HL-60 (cell line): ENCODE results near the gene CNTD1.

Experiments used
- DNase-seq, 2 experiments: peaks; one replicate each; pipeline ENCODE4 v3.0.0-alpha.2; 2010 to 2020; ENCODE audit warnings: low read depth in 1 of 2, low spot score in 1 of 2
- H3K27ac ChIP-seq: fragments of 250-450 bp; sonication (Bioruptor Pico); replicated peaks from 2 replicates; pipeline ENCODE4 v1.5.1; 2020; ENCODE audit warnings: mild to moderate bottlenecking, moderate library complexity
- H3K27me3 ChIP-seq: fragments of 250-450 bp; sonication (Bioruptor Pico); 2 replicates; pipeline ENCODE4 v1.5.1; 2021; ENCODE audit warnings: mild to moderate bottlenecking, moderate library complexity; ENCODE audit not compliant: insufficient read depth, poor library complexity, severe bottlenecking
- H3K4me3 ChIP-seq: replicated peaks from 2 replicates; pipeline ENCODE4 v1.5.1; 2011; ENCODE audit warnings: mild to moderate bottlenecking, control low read depth, low read length; ENCODE audit not compliant: insufficient read depth
- CTCF ChIP-seq: IDR thresholded peaks from one replicate; pipeline ENCODE4 v1.5.1; 2011; ENCODE audit warnings: low read length, control low read depth, inconsistent platforms; ENCODE audit not compliant: insufficient read depth
- GABPA ChIP-seq: IDR thresholded peaks from 2 replicates; pipeline ENCODE4 v1.6.1; 2012; ENCODE audit warnings: low read depth
- POLR2AphosphoS5 ChIP-seq: IDR thresholded peaks from 2 replicates; pipeline ENCODE4 v1.6.1; 2012; ENCODE audit warnings: low read depth
- REST ChIP-seq: IDR thresholded peaks from 2 replicates; pipeline ENCODE4 v1.6.1; 2012; ENCODE audit warnings: low read depth; ENCODE audit not compliant: insufficient replicate concordance
- SPI1 ChIP-seq: IDR thresholded peaks from 2 replicates; pipeline ENCODE4 v1.6.1; 2012; ENCODE audit warnings: low read depth, mild to moderate bottlenecking, borderline replicate concordance

The CNTD1 gene

GRCh38 chr17:42780851-42781638, 17.6 kb upstream of the CNTD1 start:
- H3K4me3 ChIP-seq: no peak overlapping the region
- TF ChIP-seq GABPA (no peak), CTCF (no peak), POLR2AphosphoS5 (no peak), SPI1 (no peak), REST (no peak)
- no peak for DNase-seq
- no peak overlapping the region for H3K27ac ChIP-seq
- H3K27me3 ChIP-seq: peaks cover 47% of the 10 kb centered on the region

GRCh38 chr17:42781639-42782165, 17.0 kb upstream of the CNTD1 start:
- Histone ChIP-seq H3K4me3 (no peak overlapping the region), H3K27ac (no peak overlapping the region), H3K27me3 (peaks cover 51% of the 10 kb centered on the region)
- DNase-seq: no peak
- no peak for TF ChIP-seq CTCF
- TF ChIP-seq GABPA: no peak

- no peak overlapping the region for H3K4me3 ChIP-seq
- DNase-seq: no peak
- TF ChIP-seq POLR2AphosphoS5: no peak
- TF ChIP-seq GABPA: no peak
- no peak for TF ChIP-seq CTCF
- TF ChIP-seq REST: no peak
- no peak for TF ChIP-seq SPI1
- no peak overlapping the region for H3K27ac ChIP-seq
- H3K27me3 ChIP-seq: peaks cover 51% of the 10 kb centered on the region
Observed at GRCh38 chr17:42782166-42783061, 16.2 kb upstream of the CNTD1 start.
